ENCODE data around the gene CLCN4. TPM values are rescaled to one million over a fixed set of nuclear protein-coding genes. Genes with fewer than 3 reads are reported as not detected.

CLCN4 gene
- total RNA-seq, 4 donors from 2014 or later = 0.79 to 1.1 TPM; not detected in 2

GRCh38 chrX:10124506-10125247 lies 32.1 kb upstream of the CLCN4 start:
- no peak for DNase-seq
- intact Hi-C loops (cut with DNase I; ENCODE audit: low total_unique reads) (no loop called here), in situ Hi-C loops (cut with MboI; ENCODE audit: low pct_ligation_motif_present in 1 of 4, low pct_unique_long_range_greater_than_20kb in 1 of 4, low sequenced_read_pairs in 3 of 4) (loop anchor here in 2 of 4 donors (25.0 kb wide), 1 partner anchor 237 kb away; no protein-coding TSS in a partner anchor)
- Histone ChIP-seq H3K9me3 (no peaks in the 10 kb centered on the region), H3K36me3 (no peaks in the 10 kb centered on the region), H3K27ac (no peak overlapping the region), H3K4me1 (no peaks in the 10 kb centered on the region), H3K27me3 (no peaks in the 10 kb centered on the region), H3K4me3 (no peak overlapping the region)
- no peak for TF ChIP-seq POLR2A (IDR thresholded peaks at IDR 0.05)
- WGBS, 2 donors (ENCODE audit: low coverage in 1 of 2) = 92% methylated on average over 19 of the region's 20 CpGs; no CpG with 5 or more reads in 1 of the 2 donors

- no peak for DNase-seq
- intact Hi-C loops (cut with DNase I; ENCODE audit: low total_unique reads) = no loop called here
- TF ChIP-seq EP300 (IDR thresholded peaks at IDR 0.05; ENCODE audit: low read depth) = no peak
- no peak for TF ChIP-seq POLR2A (IDR thresholded peaks at IDR 0.05)
- TF ChIP-seq CTCF (IDR thresholded peaks at IDR 0.05) = no peak
- no peak for TF ChIP-seq POLR2AphosphoS5 (IDR thresholded peaks at IDR 0.05)
- Histone ChIP-seq H3K36me3 (no peaks in the 10 kb centered on the region), H3K4me3 (no peak overlapping the region), H3K9me3 (no peaks in the 10 kb centered on the region), H3K4me1 (no peaks in the 10 kb centered on the region), H3K27ac (no peak overlapping the region), H3K27me3 (no peaks in the 10 kb centered on the region)
- WGBS, 2 donors (ENCODE audit: low coverage in 1 of 2) = 75% methylated on average over 13 of the region's 13 CpGs; no CpG with 5 or more reads in 1 of the 2 donors
- in situ Hi-C loops (cut with MboI; ENCODE audit: low pct_ligation_motif_present in 1 of 4, low pct_unique_long_range_greater_than_20kb in 1 of 4, low sequenced_read_pairs in 3 of 4) = no loop called here
Observed at GRCh38 chrX:10125248-10125615, 31.5 kb upstream of the CLCN4 start.

- Histone ChIP-seq H3K9me3 (no peaks in the 10 kb centered on the region), H3K4me3 (no peak overlapping the region), H3K36me3 (no peaks in the 10 kb centered on the region), H3K27me3 (no peaks in the 10 kb centered on the region), H3K4me1 (no peaks in the 10 kb centered on the region), H3K27ac (no peak overlapping the region)
- in situ Hi-C loops (cut with MboI; ENCODE audit: low pct_ligation_motif_present in 1 of 4, low pct_unique_long_range_greater_than_20kb in 1 of 4, low sequenced_read_pairs in 3 of 4) = no loop called here
- no peak for DNase-seq
- TF ChIP-seq EP300 (IDR thresholded peaks at IDR 0.05; ENCODE audit: low read depth) (no peak), POLR2A (IDR thresholded peaks at IDR 0.05) (no peak), CTCF (IDR thresholded peaks at IDR 0.05) (no peak), POLR2AphosphoS5 (IDR thresholded peaks at IDR 0.05) (no peak)
- WGBS, 2 donors (ENCODE audit: low coverage in 1 of 2) = 92% methylated on average over 23 of the region's 23 CpGs; no CpG with 5 or more reads in 1 of the 2 donors
- intact Hi-C loops (cut with DNase I; ENCODE audit: low total_unique reads) = no loop called here
Observed at GRCh38 chrX:10126044-10126443, 30.7 kb upstream of the CLCN4 start.

- Histone ChIP-seq H3K27me3 (no peaks in the 10 kb centered on the region), H3K9me3 (no peaks in the 10 kb centered on the region), H3K4me3 (no peak overlapping the region), H3K4me1 (no peaks in the 10 kb centered on the region), H3K27ac (no peak overlapping the region), H3K36me3 (no peaks in the 10 kb centered on the region)
- DNase-seq = no peak
- TF ChIP-seq POLR2AphosphoS5 (IDR thresholded peaks at IDR 0.05) = no peak
- TF ChIP-seq EP300 (IDR thresholded peaks at IDR 0.05; ENCODE audit: low read depth) = no peak
- WGBS, 2 donors (ENCODE audit: low coverage in 1 of 2) = 94% methylated on average over 10 of the region's 10 CpGs; no CpG with 5 or more reads in 1 of the 2 donors
- intact Hi-C loops (cut with DNase I; ENCODE audit: low total_unique reads) (no loop called here), in situ Hi-C loops (cut with MboI; ENCODE audit: low pct_ligation_motif_present in 1 of 4, low pct_unique_long_range_greater_than_20kb in 1 of 4, low sequenced_read_pairs in 3 of 4) (no loop called here)
Observed at GRCh38 chrX:10126834-10127233, 29.9 kb upstream of the CLCN4 start.

GRCh38 chrX:10128386-10128785 lies 28.4 kb upstream of the CLCN4 start:
- TF ChIP-seq EP300 (IDR thresholded peaks at IDR 0.05; ENCODE audit: low read depth) (no peak), CTCF (IDR thresholded peaks at IDR 0.05) (no peak), POLR2AphosphoS5 (IDR thresholded peaks at IDR 0.05) (no peak), POLR2A (IDR thresholded peaks at IDR 0.05) (no peak)
- H3K36me3 ChIP-seq = no peaks in the 10 kb centered on the region
- no peaks in the 10 kb centered on the region for H3K9me3 ChIP-seq
- intact Hi-C loops (cut with DNase I; ENCODE audit: low total_unique reads) (no loop called here), in situ Hi-C loops (cut with MboI; ENCODE audit: low pct_ligation_motif_present in 1 of 4, low pct_unique_long_range_greater_than_20kb in 1 of 4, low sequenced_read_pairs in 3 of 4) (no loop called here)
- no peak overlapping the region for H3K4me3 ChIP-seq
- no peaks in the 10 kb centered on the region for H3K4me1 ChIP-seq
- no peak overlapping the region for H3K27ac ChIP-seq
- 96% methylated on average over 17 of the region's 17 CpGs; no CpG with 5 or more reads in 1 of the 2 donors for WGBS, 2 donors (ENCODE audit: low coverage in 1 of 2)
- no peak for DNase-seq
- no peaks in the 10 kb centered on the region for H3K27me3 ChIP-seq
